ENCODE measurements around the gene SPDL1. TPM values are rescaled to one million over a fixed set of nuclear protein-coding genes. Genes with fewer than 3 reads are reported as not detected.

The SPDL1 gene
- total RNA-seq, 1 donor from 2014 or later = 10.8 TPM

- no peak for TF ChIP-seq CTCF (IDR thresholded peaks at IDR 0.05; ENCODE audit: insufficient read depth, low read length, severe bottlenecking)
- DNase-seq (ENCODE audit: low read depth) (no peak), FAIRE-seq (no peak)
- no peaks in the 10 kb centered on the region for H3K27me3 ChIP-seq (ENCODE audit: control insufficient read depth, insufficient read depth, low read length)
- no peak overlapping the region for H3K4me3 ChIP-seq (ENCODE audit: low read depth, low read length)
- no peaks in the 10 kb centered on the region for H3K36me3 ChIP-seq (ENCODE audit: control insufficient read depth, insufficient read depth, low read length)
These were observed 9.4 kb upstream of the SPDL1 start for GRCh38 chr5:169574134-169574646.

GRCh38 chr5:169576181-169576598 is 7.4 kb upstream of the SPDL1 start:
- peak; percentile 88 for DNase-seq (ENCODE audit: low read depth)
- FAIRE-seq = peak; percentile 18
- no peak for TF ChIP-seq CTCF (IDR thresholded peaks at IDR 0.05; ENCODE audit: insufficient read depth, low read length, severe bottlenecking)
- Histone ChIP-seq H3K4me3 (ENCODE audit: low read depth, low read length) (no peak overlapping the region), H3K36me3 (ENCODE audit: control insufficient read depth, insufficient read depth, low read length) (no peaks in the 10 kb centered on the region), H3K27me3 (ENCODE audit: control insufficient read depth, insufficient read depth, low read length) (no peaks in the 10 kb centered on the region)

- FAIRE-seq = no peak
- no peak for DNase-seq (ENCODE audit: low read depth)
- Histone ChIP-seq H3K36me3 (ENCODE audit: control insufficient read depth, insufficient read depth, low read length) (no peaks in the 10 kb centered on the region), H3K27me3 (ENCODE audit: control insufficient read depth, insufficient read depth, low read length) (no peaks in the 10 kb centered on the region), H3K4me3 (ENCODE audit: low read depth, low read length) (no peak overlapping the region)
- TF ChIP-seq CTCF (IDR thresholded peaks at IDR 0.05; ENCODE audit: insufficient read depth, low read length, severe bottlenecking) = peak; percentile 16
These were observed 5.6 kb upstream of the SPDL1 start for GRCh38 chr5:169577951-169578350.

GRCh38 chr5:169580964-169581363 is 2.6 kb upstream of the SPDL1 start:
- TF ChIP-seq CTCF (IDR thresholded peaks at IDR 0.05; ENCODE audit: insufficient read depth, low read length, severe bottlenecking) = no peak

GRCh38 chr5:169581580-169582227 is 1.9 kb upstream of the SPDL1 start:
- no peak for FAIRE-seq

More at GRCh38 chr5:169580964-169581363, 2.6 kb upstream of the SPDL1 start:
- DNase-seq (ENCODE audit: low read depth) (peak; percentile 85), FAIRE-seq (no peak)
- Histone ChIP-seq H3K27me3 (ENCODE audit: control insufficient read depth, insufficient read depth, low read length) (no peaks in the 10 kb centered on the region), H3K36me3 (ENCODE audit: control insufficient read depth, insufficient read depth, low read length) (no peaks in the 10 kb centered on the region), H3K4me3 (ENCODE audit: low read depth, low read length) (no peak overlapping the region)

More at GRCh38 chr5:169581580-169582227, 1.9 kb upstream of the SPDL1 start:
- no peaks in the 10 kb centered on the region for H3K27me3 ChIP-seq (ENCODE audit: control insufficient read depth, insufficient read depth, low read length)
- H3K36me3 ChIP-seq (ENCODE audit: control insufficient read depth, insufficient read depth, low read length) = no peaks in the 10 kb centered on the region
- peak; percentile 66 for TF ChIP-seq CTCF (IDR thresholded peaks at IDR 0.05; ENCODE audit: insufficient read depth, low read length, severe bottlenecking)
- DNase-seq (ENCODE audit: low read depth) = peak; percentile 66
- H3K4me3 ChIP-seq (ENCODE audit: low read depth, low read length) = no peak overlapping the region

Data from bronchial epithelial cell (primary cell).